K562 (cell line): ENCODE measurements around the gene USP15. TPM values are rescaled to one million over a fixed set of nuclear protein-coding genes. Genes with fewer than 3 reads are reported as not detected.

ENCODE experiments used
- ATAC-seq: fragments of 200-7000 bp; cut with Tn5 transposase; 3 replicates; pipeline ENCODE4 v1.9.1; 2020; ENCODE audit warnings: moderate library complexity
- BruUV-seq: library from RNA; stranded (reverse); fragments of 400-500 nt; replicated peaks from 2 replicates; lab custom pipeline; 2021; lab: Mats Ljungman, UMichigan
- CTCF ChIA-PET: fragments of 300-600 bp; formaldehyde crosslinking; extraction: SDS; loops from one replicate; lab custom pipeline; 2021; ENCODE audit warnings: low intra/inter-chr PET ratio; lab: Yijun Ruan, JAX
- POLR2A ChIA-PET: fragments of 300-600, 350-650 bp; sonication (Branson Sonifier 250); formaldehyde crosslinking; extraction: SDS; loops from one replicate; lab custom pipeline; 2021; ENCODE audit warnings: antibody characterized with exemption, inconsistent platforms; lab: Yijun Ruan, JAX
- DNase-seq, 4 experiments: peaks; one replicate each; pipeline versions ENCODE4 v3.0.0 to v3.0.0-alpha.2; 2011 to 2018; ENCODE audit warnings: low spot score in 3 of 4, mixed read lengths in 3 of 4; ENCODE audit errors: extremely low read depth in 1 of 4
- FAIRE-seq: peaks from 2 replicates; lab custom pipeline; 2011; peaks lifted over from hg19 to GRCh38; lab: Jason Lieb, UNC
- H2AFZ ChIP-seq: 2 replicates; pipeline ENCODE4 v1.6.0; 2011; ENCODE audit warnings: low read depth, low read length, control low read depth, inconsistent platforms
- H3K27ac ChIP-seq: fragments of 200-600 bp; 3 replicates; pipeline ENCODE4 v1.8.0; 2011; ENCODE audit warnings: low read depth, mild to moderate bottlenecking, control low read depth, inconsistent platforms, low read length, moderate library complexity, mixed read lengths; ENCODE audit errors: extremely low read depth
- H3K27me3 ChIP-seq, 2 experiments: fragments of 300-600 bp in 1 of 2; 2 replicates in 1 of 2; 3 replicates in 1 of 2; pipeline versions ENCODE4 v1.6.0 to v1.8.0; 2011; ENCODE audit warnings: inconsistent platforms in 2 of 2, low read length in 2 of 2, mild to moderate bottlenecking in 1 of 2, mixed read lengths in 1 of 2, moderate library complexity in 1 of 2; ENCODE audit not compliant: control insufficient read depth in 2 of 2, insufficient read depth in 2 of 2
- H3K36me3 ChIP-seq: fragments of 300-600 bp; 3 replicates; pipeline ENCODE4 v1.8.0; 2011; ENCODE audit warnings: mild to moderate bottlenecking, low read length, inconsistent platforms; ENCODE audit not compliant: control insufficient read depth, insufficient read depth
- H3K4me1 ChIP-seq, 2 experiments: fragments of 200-600 bp in 1 of 2; replicated peaks in 1 of 2; 2 replicates in 1 of 2; 3 replicates in 1 of 2; pipeline versions ENCODE4 v1.5.1 to v1.8.0; 2011; ENCODE audit warnings: inconsistent platforms in 2 of 2, low read length in 2 of 2, mild to moderate bottlenecking in 1 of 2, mixed read lengths in 1 of 2, moderate library complexity in 1 of 2; ENCODE audit not compliant: control insufficient read depth in 2 of 2, insufficient read depth in 2 of 2
- H3K4me2 ChIP-seq: 2 replicates; pipeline ENCODE4 v1.6.1; 2011; ENCODE audit warnings: low read length, control low read depth, inconsistent platforms, mixed read lengths; ENCODE audit not compliant: insufficient read depth
- H3K4me3 ChIP-seq: fragments of 200-600 bp; sonication (generic), shearing (Covaris generic); 2 replicates; pipeline ENCODE4 v1.5.1; 2016; ENCODE audit warnings: control low read depth, inconsistent platforms
- H3K79me2 ChIP-seq: fragments of 200-600 bp; 3 replicates; pipeline ENCODE4 v1.8.0; 2011; ENCODE audit warnings: low read length, inconsistent platforms; ENCODE audit not compliant: control insufficient read depth, insufficient read depth
- H3K9ac ChIP-seq, 2 experiments: 2 replicates each; pipeline versions ENCODE4 v1.6.0 to v1.6.1; 2011; ENCODE audit warnings: low read depth in 2 of 2, low read length in 2 of 2, control low read depth in 1 of 2, inconsistent platforms in 1 of 2, mild to moderate bottlenecking in 1 of 2, mixed read lengths in 1 of 2; ENCODE audit not compliant: insufficient read depth in 1 of 2
- H3K9me1 ChIP-seq: one replicate; pipeline ENCODE4 v1.6.0; 2011; ENCODE audit warnings: inconsistent platforms, mild to moderate bottlenecking, low read length, moderate library complexity; ENCODE audit not compliant: control insufficient read depth, insufficient read depth
- H3K9me3 ChIP-seq: replicated peaks from 2 replicates; pipeline ENCODE4 v1.5.1; 2011; ENCODE audit warnings: low read depth, low read length, inconsistent platforms; ENCODE audit not compliant: control insufficient read depth, insufficient read depth
- H4K20me1 ChIP-seq: replicated peaks from 2 replicates; pipeline ENCODE4 v1.6.1; 2011; ENCODE audit warnings: low read length, inconsistent platforms, mixed read lengths; ENCODE audit not compliant: control insufficient read depth, insufficient read depth
- CBX1 ChIP-seq: sonication (generic); IDR thresholded peaks from 2 replicates; pipeline ENCODE4 v1.6.1; 2016; ENCODE audit warnings: antibody characterized with exemption, low read depth, mild to moderate bottlenecking
- ESRRA ChIP-seq: fragments of 450-650 bp; IDR thresholded peaks from 2 replicates; pipeline ENCODE4 v1.6.1; 2014; ENCODE audit warnings: low read depth, mild to moderate bottlenecking, moderate library complexity, borderline replicate concordance
- JUN ChIP-seq, 2 experiments: sonication (generic) in 1 of 2; formaldehyde crosslinking in 1 of 2; IDR thresholded peaks; 2 replicates each; pipeline versions ENCODE4 v1.6.1 to v1.8.0; 2012 to 2022; ENCODE audit warnings: borderline replicate concordance in 2 of 2, mild to moderate bottlenecking in 2 of 2, improper control_type of control experiment in 1 of 2, low read depth in 1 of 2, low read length in 1 of 2, missing genetic modification reagents in 1 of 2
- KDM4B ChIP-seq, 2 experiments: fragments of 450-650 bp in 1 of 2; sonication (generic) in 1 of 2; IDR thresholded peaks; 2 replicates each; pipeline ENCODE4 v1.6.1; 2016 to 2017; ENCODE audit warnings: borderline replicate concordance in 2 of 2, antibody characterized with exemption in 1 of 2, low read depth in 1 of 2, mild to moderate bottlenecking in 1 of 2
- KLF10 ChIP-seq: fragments of 250-450 bp; sonication (Bioruptor Pico); IDR thresholded peaks from 2 replicates; pipeline ENCODE4 v1.6.1; 2021; ENCODE audit warnings: matching md5 sums
- WGBS: fragments of 100-300 bp; shearing (Covaris generic); methylation state at CpG from one replicate; pipeline ENCODE4 v1.1.6; 2016; ENCODE audit warnings: low coverage, mixed read lengths; ENCODE audit not compliant: insufficient coverage; ENCODE audit errors: missing lambda C conversion rate; 5-methylcytosine and 5-hydroxymethylcytosine counted together
- in situ Hi-C: fragments of 300-500 bp; cut with MboI; formaldehyde crosslinking; loops from 4 replicates; pipeline ENCODE4 v1.15.0; 2018; ENCODE audit warnings: inconsistent platforms, mixed read lengths
- intact Hi-C: fragments of 100-400 bp; cut with micrococcal nuclease; formaldehyde crosslinking; loops from 2 replicates; pipeline ENCODE4 v1.14.2; 2022
- polyA plus RNA-seq, 8 experiments: library from polyadenylated mRNA; depleted of rRNA in 4 of 8; stranded (reverse) in 5 of 8; unstranded in 3 of 8; fragments of >200 nt; fragmentation: Nextera tagmentation in 2 of 8; fragmentation: Illumina TruSeq in 1 of 8; extraction: Ambion mirVana in 2 of 8; extraction: Trizol in 1 of 8; gene quantifications; 2 replicates each; pipeline versions ENCODE4 v1.2.1 to v1.2.3, GENCODE V29; 2011 to 2014; ENCODE audit warnings: inconsistent platforms in 1 of 8, missing spikeins in 1 of 8
- total RNA-seq, 7 experiments: library from RNA; depleted of rRNA in 6 of 7; stranded (reverse); fragments of >200 nt in 6 of 7; fragmentation: Illumina TruSeq in 2 of 7; extraction: Trizol in 2 of 7; gene quantifications; 2 replicates each; pipeline versions ENCODE4 v1.2.1 to v1.2.3, GENCODE V29; 2011 to 2021; ENCODE audit warnings: low replicate concordance in 1 of 7
- TF ChIP-seq, protein P1 (sequence below): fragments of 250-450 bp; sonication (Bioruptor Pico); IDR thresholded peaks from 2 replicates; pipeline ENCODE4 v1.8.0; 2022; ENCODE audit warnings: inconsistent platforms

Gene USP15
- total and polyA plus RNA-seq, 9 of the 15 experiments (the other 6 are each of a cell fraction or from before 2014, with no cell fraction given): 140 to 272 (median 182) TPM

DNA sequence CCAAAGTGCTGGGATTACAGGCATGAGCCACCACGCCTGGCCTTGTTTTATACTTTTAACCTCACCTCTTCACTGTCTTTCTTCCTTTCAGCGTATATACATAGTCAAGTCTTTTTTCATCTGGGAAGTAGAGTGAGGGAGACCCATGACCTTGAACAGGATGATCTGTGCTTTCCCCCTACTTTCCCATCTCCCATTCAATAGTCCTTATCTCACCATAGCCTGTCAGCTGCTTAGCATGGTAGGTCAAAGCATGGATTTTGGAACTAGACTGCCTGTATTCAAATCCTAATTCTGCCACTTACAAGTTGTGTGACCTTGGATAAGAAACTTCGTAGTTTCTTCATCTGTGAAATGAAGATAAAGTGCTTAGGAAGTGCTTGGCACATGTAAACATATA is 110.0 kb downstream of the USP15 start:
- intact Hi-C loops: no loop called here
- ChIA-PET CTCF (no interaction called here), POLR2A (no interaction called here)
- no peak overlapping the region for H3K4me2 ChIP-seq
- BruUV-seq: no TSS peak
- no peaks in the 10 kb centered on the region for H3K9me3 ChIP-seq
- no peak overlapping the region for H3K4me3 ChIP-seq
- no peak overlapping the region for H3K9ac ChIP-seq
- peak; percentile 57 for ATAC-seq
- H2AFZ ChIP-seq: no peak overlapping the region
- no peak overlapping the region for H3K27ac ChIP-seq
- no peaks in the 10 kb centered on the region for H3K27me3 ChIP-seq
- H4K20me1 ChIP-seq: no peaks in the 10 kb centered on the region
- DNase-seq: peak in 1 of 4 experiments; percentile 8
- peaks cover 91% of the 10 kb centered on the region for H3K79me2 ChIP-seq
- TF ChIP-seq JUN (IDR thresholded peaks at IDR 0.05; ENCODE audit: borderline replicate concordance, low read depth, low read length) (no peak), JUN (CRISPR knock-in tag; IDR thresholded peaks at IDR 0.05; ENCODE audit: borderline replicate concordance) (no peak), ESRRA (0 out of 2 replicates have a peak, but pooled peaks have one; percentile 15)
- TF ChIP-seq, all 486 proteins: peak for 1
- in situ Hi-C loops: no loop called here
- H3K4me1 ChIP-seq: peaks cover 0 to 7% of the 10 kb centered on the region in 2 experiments; a peak in 2 of 5 replicates
- 61% methylated on average over 3 of the region's 3 CpGs for WGBS
- no peaks in the 10 kb centered on the region for H3K9me1 ChIP-seq
- H3K36me3 ChIP-seq: peaks cover 51% of the 10 kb centered on the region
- FAIRE-seq: no peak

DNA sequence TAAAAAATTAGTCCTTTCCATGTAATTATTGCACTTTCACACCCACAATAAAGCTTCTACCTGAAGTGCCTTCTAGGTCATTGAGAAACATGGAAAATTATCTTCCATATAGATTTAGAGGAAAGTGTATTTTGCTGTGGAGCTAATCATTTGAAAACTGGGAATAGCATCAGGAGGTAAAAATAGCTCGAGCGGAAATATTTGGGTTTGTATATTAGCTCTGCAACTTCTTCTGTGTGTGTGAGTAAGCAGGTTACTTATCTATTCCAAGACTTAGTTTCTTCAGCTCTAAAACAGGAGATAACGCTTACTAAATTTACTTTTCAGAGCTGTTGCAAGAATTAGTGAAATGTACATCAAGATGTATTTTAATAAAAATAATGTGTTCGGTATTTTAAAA is 111.5 kb downstream of the USP15 start:
- H3K79me2 ChIP-seq: peaks cover 91% of the 10 kb centered on the region
- H3K4me2 ChIP-seq: no peak overlapping the region
- BruUV-seq: no TSS peak
- 55% methylated on average over 4 of the region's 4 CpGs for WGBS
- ChIA-PET CTCF (no interaction called here), POLR2A (interaction anchor here (1.4 kb wide), 1 partner anchor 8 kb away, joined by 4 read pairs; no protein-coding TSS in a partner anchor)
- FAIRE-seq: no peak
- no peak overlapping the region for H3K27ac ChIP-seq
- no peaks in the 10 kb centered on the region for H3K9me3 ChIP-seq
- no peak overlapping the region for H3K4me3 ChIP-seq
- H3K36me3 ChIP-seq: peaks cover 62% of the 10 kb centered on the region
- peaks cover 0 to 7% of the 10 kb centered on the region in 2 experiments; a peak in 2 of 5 replicates for H3K4me1 ChIP-seq
- H3K9me1 ChIP-seq: no peaks in the 10 kb centered on the region
- intact Hi-C loops (no loop called here), in situ Hi-C loops (no loop called here)
- no peaks in the 10 kb centered on the region for H4K20me1 ChIP-seq
- no peak for ATAC-seq
- no peaks in the 10 kb centered on the region for H3K27me3 ChIP-seq
- no peak overlapping the region for H2AFZ ChIP-seq
- DNase-seq: no peak
- H3K9ac ChIP-seq: no peak overlapping the region
- no peak for TF ChIP-seq JUN (IDR thresholded peaks at IDR 0.05; ENCODE audit: borderline replicate concordance, low read depth, low read length)
- no peak for TF ChIP-seq JUN (CRISPR knock-in tag; IDR thresholded peaks at IDR 0.05; ENCODE audit: borderline replicate concordance)
- TF ChIP-seq KDM4B (IDR thresholded peaks at IDR 0.05; ENCODE audit: borderline replicate concordance in 2 of 2, low read depth in 1 of 2): no peak
- TF ChIP-seq, protein P1, sequence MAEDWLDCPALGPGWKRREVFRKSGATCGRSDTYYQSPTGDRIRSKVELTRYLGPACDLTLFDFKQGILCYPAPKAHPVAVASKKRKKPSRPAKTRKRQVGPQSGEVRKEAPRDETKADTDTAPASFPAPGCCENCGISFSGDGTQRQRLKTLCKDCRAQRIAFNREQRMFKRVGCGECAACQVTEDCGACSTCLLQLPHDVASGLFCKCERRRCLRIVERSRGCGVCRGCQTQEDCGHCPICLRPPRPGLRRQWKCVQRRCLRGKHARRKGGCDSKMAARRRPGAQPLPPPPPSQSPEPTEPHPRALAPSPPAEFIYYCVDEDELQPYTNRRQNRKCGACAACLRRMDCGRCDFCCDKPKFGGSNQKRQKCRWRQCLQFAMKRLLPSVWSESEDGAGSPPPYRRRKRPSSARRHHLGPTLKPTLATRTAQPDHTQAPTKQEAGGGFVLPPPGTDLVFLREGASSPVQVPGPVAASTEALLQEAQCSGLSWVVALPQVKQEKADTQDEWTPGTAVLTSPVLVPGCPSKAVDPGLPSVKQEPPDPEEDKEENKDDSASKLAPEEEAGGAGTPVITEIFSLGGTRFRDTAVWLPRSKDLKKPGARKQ (CRISPR knock-in tag): no peak
- TF ChIP-seq CBX1: no peak
- no peak for TF ChIP-seq KLF10 (CRISPR knock-in tag)
